HG03378 (cell line): ENCODE data around the gene THOC6.
"Not testable (repeated sequence)": the region's sequence is repeated elsewhere in the genome, so short reads cannot be mapped to it uniquely, and the experiment has no call there.

Source experiments
- ATAC-seq: cut with Tn5 transposase; IDR thresholded peaks from one replicate; pipeline ENCODE4 v1.9.1; 2021; ENCODE audit warnings: mild to moderate bottlenecking, moderate library complexity; ENCODE audit not compliant: unreplicated experiment

The THOC6 gene

GRCh38 chr16:3069146-3069545, 45.3 kb downstream of the THOC6 start:
- not testable (repeated sequence) for ATAC-seq

- no peak for ATAC-seq
Measured at GRCh38 chr16:3070608-3071111, 46.8 kb downstream of the THOC6 start.

- no peak for ATAC-seq
Measured at GRCh38 chr16:3071655-3072054, 47.8 kb downstream of the THOC6 start.

GRCh38 chr16:3072148-3072547, 48.3 kb downstream of the THOC6 start:
- ATAC-seq: not testable (repeated sequence)

DNA sequence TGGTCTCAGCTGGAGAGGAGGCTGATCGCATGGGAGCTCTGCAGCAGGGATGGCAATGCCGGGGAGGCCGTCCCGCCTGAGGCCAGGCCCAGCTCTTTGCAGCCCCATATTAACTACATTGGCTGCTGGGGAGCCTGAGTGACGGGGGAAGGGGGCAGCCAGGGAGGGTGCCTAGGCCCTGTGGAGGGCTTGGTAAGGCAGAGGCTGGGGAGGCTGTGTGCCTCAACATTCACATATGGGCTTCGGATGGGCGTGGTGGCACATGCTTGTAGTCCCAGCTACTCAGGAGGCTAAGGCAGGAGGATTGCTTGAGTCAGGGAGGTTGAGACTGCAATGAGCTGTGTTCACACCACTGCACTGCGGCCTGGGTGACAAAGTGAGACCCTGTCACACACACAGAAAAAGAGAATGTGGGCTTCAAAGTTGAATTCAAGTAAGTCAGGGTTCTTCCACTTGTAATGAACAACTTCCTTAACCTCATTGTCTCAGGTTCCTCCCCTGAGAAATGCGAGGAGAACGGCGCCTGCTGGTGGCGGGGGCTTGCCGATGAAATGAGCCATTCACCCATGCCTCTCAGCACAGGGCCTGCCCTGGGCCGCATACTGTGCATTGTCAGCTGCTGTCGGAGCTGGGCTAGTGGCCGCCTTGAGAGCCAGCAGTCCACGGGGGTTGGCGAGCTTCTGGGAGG, 48.9 kb downstream of the THOC6 start:
- ATAC-seq: not testable (repeated sequence)

DNA sequence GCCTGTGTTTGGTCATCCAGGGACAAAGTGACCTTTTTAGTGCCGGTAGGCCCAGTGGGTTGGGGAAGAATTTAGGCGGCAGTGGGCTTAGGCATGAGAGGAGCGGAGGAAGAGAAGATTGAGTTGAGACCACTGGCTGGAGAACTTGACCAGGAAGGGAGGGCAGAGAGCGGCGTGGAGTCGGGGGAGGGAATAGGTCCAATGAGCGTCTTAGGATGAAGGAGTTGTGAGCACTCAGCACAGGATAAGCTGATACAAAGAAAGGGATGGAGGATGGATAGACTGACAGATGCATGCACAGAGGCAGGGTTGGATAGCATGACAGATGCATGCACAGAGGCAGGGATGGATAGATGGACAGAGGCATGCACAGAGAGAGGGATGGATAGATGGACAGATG, 49.6 kb downstream of the THOC6 start:
- no peak for ATAC-seq

DNA sequence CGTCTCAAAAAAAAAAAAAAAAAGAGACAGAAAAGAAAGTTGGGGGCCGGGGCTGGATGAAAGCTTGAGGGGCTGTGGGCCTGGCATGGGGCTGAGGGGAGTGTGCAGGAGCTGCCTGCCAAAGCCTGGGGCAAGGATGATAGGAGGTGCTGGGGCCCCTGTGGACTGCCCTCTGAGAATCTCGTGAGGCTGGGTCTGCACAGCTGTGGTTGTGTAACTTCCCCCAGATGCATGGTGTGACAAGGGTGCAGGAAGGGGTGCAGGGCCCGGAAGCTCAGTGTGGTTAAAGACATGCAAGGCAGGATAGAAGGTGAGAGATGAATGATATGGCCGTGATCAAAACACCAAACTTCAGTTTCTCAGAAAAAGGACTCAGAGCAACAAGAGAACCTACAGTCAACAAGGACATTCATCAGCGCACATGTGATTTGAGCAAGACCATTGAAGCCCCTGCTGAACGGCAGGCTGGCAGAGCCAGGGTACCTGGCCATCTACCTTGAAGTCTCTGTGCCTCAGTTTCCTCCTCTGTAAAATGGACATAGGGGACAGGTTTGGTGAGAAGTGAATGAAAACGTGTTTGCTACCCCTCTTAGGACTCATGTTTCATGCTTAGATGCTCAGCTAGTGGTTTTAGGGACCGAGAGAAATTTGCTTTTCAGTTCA, 51.2 kb downstream of the THOC6 start:
- ATAC-seq: peak; percentile 60

- ATAC-seq: no peak
Measured at GRCh38 chr16:3075523-3075915, 51.7 kb downstream of the THOC6 start.

GRCh38 chr16:3075946-3076345, 52.1 kb downstream of the THOC6 start:
- ATAC-seq: not testable (repeated sequence)

- no peak for ATAC-seq
Measured at GRCh38 chr16:3076577-3076976, 52.7 kb downstream of the THOC6 start.
